Measurements from ENCODE around the gene CTDSPL.

CTDSPL gene

DNA sequence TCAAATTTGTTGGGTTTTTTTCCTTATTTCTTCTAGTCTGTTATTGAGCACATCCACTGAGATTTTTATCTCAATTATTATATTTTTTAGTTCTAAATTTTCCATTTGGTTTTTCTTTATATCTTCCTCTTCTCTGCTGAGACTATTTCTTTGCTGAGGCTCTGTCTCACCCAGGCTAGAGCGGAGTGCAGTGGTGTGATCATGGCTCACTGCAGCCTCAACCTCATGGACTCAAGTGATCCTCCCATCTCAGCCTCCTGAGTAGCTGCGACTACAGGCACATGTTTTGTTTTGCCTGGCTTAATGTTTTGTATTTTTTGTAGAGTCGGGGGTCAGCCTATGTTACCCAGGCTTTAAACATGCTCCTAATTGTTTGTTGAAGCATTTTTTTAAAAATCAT, 10.2 kb downstream of the CTDSPL start:
- TF ChIP-seq, protein P1, sequence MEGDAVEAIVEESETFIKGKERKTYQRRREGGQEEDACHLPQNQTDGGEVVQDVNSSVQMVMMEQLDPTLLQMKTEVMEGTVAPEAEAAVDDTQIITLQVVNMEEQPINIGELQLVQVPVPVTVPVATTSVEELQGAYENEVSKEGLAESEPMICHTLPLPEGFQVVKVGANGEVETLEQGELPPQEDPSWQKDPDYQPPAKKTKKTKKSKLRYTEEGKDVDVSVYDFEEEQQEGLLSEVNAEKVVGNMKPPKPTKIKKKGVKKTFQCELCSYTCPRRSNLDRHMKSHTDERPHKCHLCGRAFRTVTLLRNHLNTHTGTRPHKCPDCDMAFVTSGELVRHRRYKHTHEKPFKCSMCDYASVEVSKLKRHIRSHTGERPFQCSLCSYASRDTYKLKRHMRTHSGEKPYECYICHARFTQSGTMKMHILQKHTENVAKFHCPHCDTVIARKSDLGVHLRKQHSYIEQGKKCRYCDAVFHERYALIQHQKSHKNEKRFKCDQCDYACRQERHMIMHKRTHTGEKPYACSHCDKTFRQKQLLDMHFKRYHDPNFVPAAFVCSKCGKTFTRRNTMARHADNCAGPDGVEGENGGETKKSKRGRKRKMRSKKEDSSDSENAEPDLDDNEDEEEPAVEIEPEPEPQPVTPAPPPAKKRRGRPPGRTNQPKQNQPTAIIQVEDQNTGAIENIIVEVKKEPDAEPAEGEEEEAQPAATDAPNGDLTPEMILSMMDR (IDR thresholded peaks at IDR 0.05; ENCODE audit: control insufficient read depth, extremely low read depth, insufficient read depth): no peak
- no peak for DNase-seq (ENCODE audit: low read depth)
- no peak overlapping the region for H3K4me3 ChIP-seq (ENCODE audit: low read depth, low read length)

DNA sequence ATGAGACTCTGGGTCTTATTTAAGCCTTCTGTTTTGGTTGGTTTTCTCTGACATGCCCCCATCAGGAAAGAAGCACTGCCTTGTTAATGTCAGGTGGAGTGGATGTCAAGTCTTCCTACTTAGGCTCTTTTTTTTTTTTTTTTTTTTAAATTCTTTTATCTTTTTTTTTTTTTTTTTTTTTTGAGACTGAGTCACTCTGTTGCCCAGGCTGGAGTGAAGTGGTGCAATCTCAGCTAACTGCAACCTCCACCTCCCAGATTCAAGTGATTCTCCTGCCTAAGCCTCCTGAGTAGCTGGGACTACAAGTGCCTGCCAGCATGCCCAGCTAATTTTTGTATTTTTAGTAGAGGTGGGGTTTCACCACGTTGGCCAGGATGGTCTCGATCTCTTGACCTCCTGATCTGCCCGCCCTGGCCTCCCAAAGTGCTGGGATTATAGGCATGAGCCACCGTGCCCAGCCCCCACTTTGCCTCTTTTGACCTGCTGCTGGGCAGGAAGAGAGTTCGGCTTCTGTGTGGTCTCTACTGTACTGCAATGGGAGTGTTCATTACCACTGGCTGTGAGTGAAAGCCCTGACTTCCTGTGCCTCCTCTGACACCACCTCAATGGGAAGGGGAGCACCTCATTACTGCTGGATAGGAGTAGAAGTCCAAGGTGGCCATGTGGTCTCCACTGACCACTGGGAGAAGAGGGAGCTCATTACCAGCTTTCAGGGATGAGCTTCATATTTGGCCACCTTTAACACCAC, 10.9 kb downstream of the CTDSPL start:
- no peak for DNase-seq (ENCODE audit: low read depth)
- no peak overlapping the region for H3K4me3 ChIP-seq (ENCODE audit: low read depth, low read length)
- TF ChIP-seq, protein P1 (IDR thresholded peaks at IDR 0.05; ENCODE audit: control insufficient read depth, extremely low read depth, insufficient read depth): no peak

DNA sequence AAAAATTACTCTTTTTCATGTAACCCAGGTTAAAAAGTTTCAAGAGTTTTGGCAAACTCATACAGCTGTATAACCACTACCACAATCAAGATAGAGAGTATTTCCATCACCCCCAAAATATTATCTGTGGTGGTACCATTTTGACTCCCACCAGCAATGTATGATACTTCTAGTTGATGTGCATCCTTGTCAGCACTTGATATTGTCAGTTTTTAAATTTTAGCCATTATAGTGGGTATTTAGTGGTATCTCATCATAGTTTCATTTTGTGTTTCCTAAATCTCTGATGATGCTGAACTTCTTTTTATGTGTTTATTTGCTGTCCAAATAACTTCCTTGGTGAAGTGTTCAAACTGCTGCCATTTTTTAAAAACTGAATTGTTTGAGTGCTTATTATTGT, 14.6 kb downstream of the CTDSPL start:
- DNase-seq (ENCODE audit: low read depth): no peak
- TF ChIP-seq, protein P1 (IDR thresholded peaks at IDR 0.05; ENCODE audit: control insufficient read depth, extremely low read depth, insufficient read depth): no peak
- no peak overlapping the region for H3K4me3 ChIP-seq (ENCODE audit: low read depth, low read length)

DNA sequence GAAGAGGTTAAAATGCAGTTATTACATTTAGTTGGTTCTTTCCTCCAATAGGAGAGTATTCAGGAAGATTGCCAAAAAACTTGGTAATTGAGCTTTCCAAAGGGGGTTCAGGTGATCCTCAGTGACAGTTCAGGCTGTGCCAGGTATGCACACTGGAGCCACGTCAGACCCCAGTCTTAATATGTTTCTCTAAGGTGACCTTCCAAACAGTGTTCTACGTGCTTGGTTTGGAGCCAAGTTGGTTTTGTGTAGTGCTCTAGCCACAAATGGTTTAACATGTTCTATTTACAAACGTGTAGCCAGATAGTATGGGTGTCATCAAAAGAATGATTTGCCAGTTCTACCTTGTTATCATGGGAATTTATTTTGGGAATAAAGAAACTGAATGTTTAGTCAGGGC, 21.0 kb downstream of the CTDSPL start:
- TF ChIP-seq, protein P1 (IDR thresholded peaks at IDR 0.05; ENCODE audit: control insufficient read depth, extremely low read depth, insufficient read depth): no peak

DNA sequence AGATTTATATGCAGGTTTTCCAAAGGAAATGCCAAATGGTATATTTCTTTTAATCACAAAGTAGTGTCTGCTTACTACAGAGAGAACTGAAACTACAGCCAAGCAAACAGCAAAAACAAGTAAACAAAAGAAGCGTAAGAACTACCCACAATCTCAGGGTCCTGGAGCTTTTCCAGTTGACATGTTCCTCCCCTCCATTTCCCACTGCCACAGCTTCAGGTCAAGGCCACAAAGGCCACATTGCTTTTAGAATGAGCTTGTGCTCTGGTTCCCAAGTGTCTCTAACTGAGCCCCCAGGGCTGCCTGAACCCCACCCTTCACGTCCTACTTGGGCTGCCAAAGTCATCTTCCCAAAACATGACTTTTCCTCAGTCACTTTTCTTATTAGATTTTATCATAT, 24.1 kb downstream of the CTDSPL start:
- H3K4me3 ChIP-seq (ENCODE audit: low read depth, low read length): no peak overlapping the region
- no peak for DNase-seq (ENCODE audit: low read depth)
- TF ChIP-seq, protein P1 (IDR thresholded peaks at IDR 0.05; ENCODE audit: control insufficient read depth, extremely low read depth, insufficient read depth): no peak

More for the DNA sequence above, 21.0 kb downstream of the CTDSPL start:
- H3K4me3 ChIP-seq (ENCODE audit: low read depth, low read length): no peak overlapping the region
- DNase-seq (ENCODE audit: low read depth): no peak

DNA sequence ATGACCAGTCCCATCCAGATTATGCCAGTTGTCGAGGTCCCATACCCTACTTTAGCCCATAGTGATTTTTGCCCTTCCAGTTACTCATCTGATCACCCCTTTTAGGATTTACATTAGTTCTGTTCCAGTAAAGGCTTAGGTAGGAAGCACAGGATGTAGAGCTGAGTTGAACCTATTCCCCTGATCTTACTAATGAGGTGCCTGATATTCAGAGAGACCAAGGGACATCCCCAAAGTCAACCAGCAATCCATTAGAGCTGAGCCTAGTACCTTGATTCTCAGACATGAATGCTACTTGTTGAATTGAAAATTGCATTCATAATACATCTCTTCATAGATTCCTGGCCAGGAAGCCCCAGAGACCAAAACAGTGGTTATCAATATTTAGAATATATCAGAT, 24.7 kb downstream of the CTDSPL start:
- DNase-seq (ENCODE audit: low read depth): no peak
- no peak overlapping the region for H3K4me3 ChIP-seq (ENCODE audit: low read depth, low read length)
- TF ChIP-seq, protein P1 (IDR thresholded peaks at IDR 0.05; ENCODE audit: control insufficient read depth, extremely low read depth, insufficient read depth): no peak

DNA sequence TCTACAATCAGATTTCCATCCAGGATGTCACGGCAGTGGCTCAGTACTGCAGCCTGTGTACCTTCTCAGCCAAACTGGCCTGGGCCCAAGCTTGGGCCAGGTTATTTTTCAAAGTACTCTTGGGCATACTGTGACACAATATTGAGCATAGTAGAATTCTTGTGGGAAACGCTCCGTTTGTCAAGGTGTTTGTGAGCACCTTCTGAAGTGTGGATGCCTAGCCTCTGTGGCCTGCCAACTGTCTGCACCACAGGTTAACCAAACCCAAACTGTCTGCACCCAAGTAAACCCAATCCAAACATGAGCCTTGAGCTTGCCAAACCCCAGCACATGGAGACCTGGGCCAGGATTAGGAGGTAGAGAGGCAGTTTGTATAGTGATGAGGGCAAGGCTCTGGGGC, 25.4 kb downstream of the CTDSPL start:
- no peak overlapping the region for H3K4me3 ChIP-seq (ENCODE audit: low read depth, low read length)
- no peak for DNase-seq (ENCODE audit: low read depth)
- TF ChIP-seq, protein P1 (IDR thresholded peaks at IDR 0.05; ENCODE audit: control insufficient read depth, extremely low read depth, insufficient read depth): no peak

Data from LNCaP clone FGC (cell line).